A549 (cell line): ENCODE measurements around the gene MYO5C. TPM values are rescaled to one million over a fixed set of nuclear protein-coding genes. Genes with fewer than 3 reads are reported as not detected.

Experiments used
- ATAC-seq, 2 experiments: fragments of 200-7000 bp in 1 of 2; fragments of >200 bp in 1 of 2; cut with Nextera tagmentation in 1 of 2; cut with Tn5 transposase in 1 of 2; 3 replicates each; pipeline versions ENCODE4 v1.8.0 to v1.9.1; 2018 to 2020; ENCODE audit warnings: mild to moderate bottlenecking in 1 of 2, moderate library complexity in 1 of 2
- CTCF ChIA-PET: fragments of 300-600 bp; sonication (Branson Sonifier 250); formaldehyde crosslinking; extraction: SDS; loops from one replicate; lab custom pipeline; 2021; ENCODE audit warnings: antibody characterized with exemption, inconsistent platforms; lab: Yijun Ruan, JAX
- POLR2A ChIA-PET: fragments of 350-600 bp; formaldehyde crosslinking; extraction: SDS; loops from one replicate; lab custom pipeline; 2021; ENCODE audit warnings: antibody characterized with exemption, inconsistent platforms; lab: Yijun Ruan, JAX
- DNase-seq, 2 experiments: peaks; one replicate each; pipeline versions ENCODE4 v3.0.0 to v3.0.0-alpha.2; 2011 to 2016; ENCODE audit warnings: low read depth in 1 of 2, low spot score in 1 of 2
- FAIRE-seq: peaks from 2 replicates; lab custom pipeline; 2011; peaks lifted over from hg19 to GRCh38; lab: Jason Lieb, UNC
- H3K27ac ChIP-seq, 2 experiments: fragments of >200 bp; sonication (Bioruptor Twin); formaldehyde crosslinking; 3 replicates each; pipeline ENCODE4 v1.5.1; 2016 to 2017
- H3K4me1 ChIP-seq: fragments of >200 bp; sonication (Bioruptor Twin); formaldehyde crosslinking; 3 replicates; pipeline ENCODE4 v1.6.1; 2016
- H3K4me2 ChIP-seq: fragments of >200 bp; sonication (Bioruptor Twin); formaldehyde crosslinking; 3 replicates; pipeline ENCODE4 v1.6.1; 2016
- H3K4me3 ChIP-seq: fragments of >200 bp; sonication (Bioruptor Twin); formaldehyde crosslinking; 3 replicates; pipeline ENCODE4 v1.5.1; 2016
- H3K9me3 ChIP-seq: fragments of >200 bp; sonication (Bioruptor Twin); formaldehyde crosslinking; 3 replicates; pipeline ENCODE4 v1.6.1; 2016
- CBX8 ChIP-seq: fragments of 200-600 bp; sonication (generic); IDR thresholded peaks from 2 replicates; pipeline ENCODE4 v1.6.1; 2016
- ESRRA ChIP-seq: fragments of 150-350 bp; IDR thresholded peaks from 2 replicates; pipeline ENCODE4 v1.6.1; 2014; ENCODE audit warnings: mild to moderate bottlenecking, low read length, borderline replicate concordance
- FOSB ChIP-seq: fragments of 250-450 bp; sonication (Bioruptor Pico); IDR thresholded peaks from 2 replicates; pipeline ENCODE4 v1.5.0; 2020; ENCODE audit warnings: mild to moderate bottlenecking, moderate library complexity
- FOXS1 ChIP-seq: fragments of 250-450 bp; sonication (Bioruptor Pico); IDR thresholded peaks from 2 replicates; pipeline ENCODE4 v1.5.0; 2020; ENCODE audit warnings: mild to moderate bottlenecking, moderate library complexity
- GATA3 ChIP-seq: IDR thresholded peaks from 2 replicates; pipeline ENCODE4 v1.6.1; 2012; ENCODE audit warnings: borderline replicate concordance
- HDAC2 ChIP-seq: fragments of 200-600 bp; sonication (generic); IDR thresholded peaks from 2 replicates; pipeline ENCODE4 v1.6.1; 2016
- HOXA7 ChIP-seq: fragments of 250-450 bp; sonication (Bioruptor Pico); IDR thresholded peaks from 2 replicates; pipeline ENCODE4 v1.5.0; 2020; ENCODE audit warnings: mild to moderate bottlenecking, moderate library complexity
- KDM1A ChIP-seq: fragments of 200-600 bp; sonication (generic); IDR thresholded peaks from 2 replicates; pipeline ENCODE4 v1.6.1; 2016; ENCODE audit warnings: low read depth, mild to moderate bottlenecking
- KDM5A ChIP-seq: fragments of 200-600 bp; sonication (generic); IDR thresholded peaks from 2 replicates; pipeline ENCODE4 v1.6.1; 2016; ENCODE audit warnings: antibody characterized with exemption, mild to moderate bottlenecking
- NPAS2 ChIP-seq: fragments of 250-450 bp; sonication (Bioruptor Pico); IDR thresholded peaks from 2 replicates; pipeline ENCODE4 v1.8.0; 2022; ENCODE audit warnings: mild to moderate bottlenecking, moderate library complexity, borderline replicate concordance
- NR3C1 ChIP-seq: fragments of >200 bp; sonication (Bioruptor Twin); formaldehyde crosslinking; IDR thresholded peaks from 3 replicates; pipeline ENCODE4 v1.6.1; 2017
- RAD21 ChIP-seq, 2 experiments: fragments of >200 bp in 1 of 2; sonication (Bioruptor Twin) in 1 of 2; formaldehyde crosslinking in 1 of 2; IDR thresholded peaks in 1 of 2; conservative IDR thresholded peaks in 1 of 2; 2 replicates in 1 of 2; 3 replicates in 1 of 2; pipeline ENCODE4 v1.6.1; 2012 to 2018; ENCODE audit warnings: inconsistent platforms in 1 of 2
- SMC3 ChIP-seq: fragments of >200 bp; sonication (Bioruptor Twin); formaldehyde crosslinking; IDR thresholded peaks from 3 replicates; pipeline ENCODE4 v1.6.1; 2018; ENCODE audit warnings: inconsistent platforms
- TFCP2L1 ChIP-seq: fragments of 250-450 bp; sonication (Bioruptor Pico); IDR thresholded peaks from 2 replicates; pipeline ENCODE4 v1.5.0; 2021; ENCODE audit warnings: mild to moderate bottlenecking
- TP53 ChIP-seq: fragments of 250-450 bp; sonication (Bioruptor Pico); IDR thresholded peaks from 2 replicates; pipeline ENCODE4 v1.5.0; 2021; ENCODE audit warnings: mild to moderate bottlenecking, moderate library complexity
- ZC3H11A ChIP-seq: fragments of 450-650 bp; IDR thresholded peaks from 2 replicates; pipeline ENCODE4 v1.6.1; 2014; ENCODE audit warnings: antibody characterized with exemption, mild to moderate bottlenecking
- ZNF302 ChIP-seq: fragments of 250-450 bp; sonication (Bioruptor Pico); IDR thresholded peaks from 2 replicates; pipeline ENCODE4 v1.9.0; 2021; ENCODE audit warnings: inconsistent platforms, mild to moderate bottlenecking, moderate library complexity
- WGBS: methylation state at CpG from one replicate; pipeline ENCODE4 v1.1.6; 2017; ENCODE audit errors: missing lambda C conversion rate; 5-methylcytosine and 5-hydroxymethylcytosine counted together
- polyA plus RNA-seq, 4 experiments: library from polyadenylated mRNA; depleted of rRNA in 3 of 4; stranded (reverse); fragments of >200 nt; fragmentation: RNase III in 1 of 4; extraction: RNeasy Plus Mini Kit Qiagen cat#74134 plus additional on column Dnase treatment in 1 of 4; gene quantifications; 2 replicates in 3 of 4; 3 replicates in 1 of 4; pipeline ENCODE4 v1.2.3, GENCODE V29; 2011 to 2017
- TF ChIP-seq, protein P1 (sequence below): fragments of 150-350 bp; IDR thresholded peaks from 2 replicates; pipeline ENCODE4 v1.6.1; 2014; ENCODE audit warnings: low read depth, mild to moderate bottlenecking, low read length
- TF ChIP-seq, protein P2 (sequence below): fragments of 250-450 bp; sonication (Bioruptor Pico); IDR thresholded peaks from 2 replicates; pipeline ENCODE4 v1.5.0; 2021; ENCODE audit warnings: mild to moderate bottlenecking, moderate library complexity, borderline replicate concordance
- TF ChIP-seq, protein P3 (sequence below): fragments of 450-650 bp; IDR thresholded peaks from 2 replicates; pipeline ENCODE4 v1.6.1; 2014; ENCODE audit warnings: antibody characterized with exemption
- TF ChIP-seq, protein P4 (sequence below): fragments of >200 bp; sonication (Bioruptor Twin); formaldehyde crosslinking; IDR thresholded peaks from 2 replicates; pipeline ENCODE4 v1.6.1; 2016
- TF ChIP-seq, protein P5 (sequence below): fragments of 250-450 bp; sonication (Bioruptor Pico); IDR thresholded peaks from 2 replicates; pipeline ENCODE4 v1.5.0; 2020; ENCODE audit warnings: low read depth, mild to moderate bottlenecking, moderate library complexity
- TF ChIP-seq, protein P6 (sequence below): fragments of >200 bp; sonication (Bioruptor Twin); formaldehyde crosslinking; IDR thresholded peaks from 3 replicates; pipeline ENCODE4 v1.5.1; 2016
- TF ChIP-seq, protein P7 (sequence below): fragments of >200 bp; sonication (Bioruptor Twin); formaldehyde crosslinking; IDR thresholded peaks from 3 replicates; pipeline ENCODE4 v1.6.1; 2016

MYO5C gene
- polyA plus RNA-seq, 2 of the 4 experiments (the other 2 are of a cell fraction) = 6.2 to 27.6 TPM

DNA sequence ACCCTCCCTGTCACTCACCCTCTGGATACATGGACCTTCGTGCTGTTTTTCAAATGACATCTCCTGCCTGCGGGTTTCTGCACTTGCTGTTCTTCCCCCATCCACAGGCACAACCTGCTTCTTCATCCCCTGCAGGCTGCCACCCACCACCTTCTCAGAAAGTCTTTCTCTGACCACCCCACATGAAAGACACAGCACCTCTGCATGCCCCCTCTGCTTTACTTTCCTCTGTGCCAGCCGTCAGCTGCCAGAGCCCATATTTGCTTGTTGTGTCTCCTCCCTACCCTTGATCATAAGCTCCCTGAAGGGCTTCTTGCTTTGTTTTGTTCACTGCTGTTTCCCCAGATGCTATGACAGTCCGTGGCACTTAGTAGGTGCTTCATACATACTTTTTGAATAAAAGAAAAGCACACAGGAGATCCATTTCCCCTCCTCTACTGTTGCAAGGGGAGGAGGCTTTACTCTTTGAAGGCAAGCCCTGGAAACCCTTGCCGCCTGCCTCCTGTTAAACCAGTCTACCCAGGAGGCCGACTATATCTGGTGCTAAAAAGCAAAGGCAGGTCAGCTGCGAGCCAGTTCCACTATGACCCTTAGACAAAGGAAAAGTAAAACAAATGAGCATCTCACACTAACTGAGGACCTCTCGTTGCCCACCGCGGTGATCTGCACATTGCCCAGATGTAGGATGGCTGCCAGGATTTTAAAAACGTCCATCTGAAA lies 31.9 kb downstream of the MYO5C start:
- H3K4me2 ChIP-seq = no peak overlapping the region
- FAIRE-seq (no peak), ATAC-seq (no peak), DNase-seq (no peak)
- H3K4me1 ChIP-seq = peaks cover 16% of the 10 kb centered on the region
- H3K4me3 ChIP-seq = no peak overlapping the region
- no peak overlapping the region for H3K27ac ChIP-seq
- TF ChIP-seq HOXA7 (no peak), FOXS1 (no peak), KDM5A (no peak), HDAC2 (no peak), CBX8 (no peak)
- TF ChIP-seq, protein P1, sequence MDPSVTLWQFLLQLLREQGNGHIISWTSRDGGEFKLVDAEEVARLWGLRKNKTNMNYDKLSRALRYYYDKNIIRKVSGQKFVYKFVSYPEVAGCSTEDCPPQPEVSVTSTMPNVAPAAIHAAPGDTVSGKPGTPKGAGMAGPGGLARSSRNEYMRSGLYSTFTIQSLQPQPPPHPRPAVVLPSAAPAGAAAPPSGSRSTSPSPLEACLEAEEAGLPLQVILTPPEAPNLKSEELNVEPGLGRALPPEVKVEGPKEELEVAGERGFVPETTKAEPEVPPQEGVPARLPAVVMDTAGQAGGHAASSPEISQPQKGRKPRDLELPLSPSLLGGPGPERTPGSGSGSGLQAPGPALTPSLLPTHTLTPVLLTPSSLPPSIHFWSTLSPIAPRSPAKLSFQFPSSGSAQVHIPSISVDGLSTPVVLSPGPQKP = no peak
- TF ChIP-seq, protein P2, sequence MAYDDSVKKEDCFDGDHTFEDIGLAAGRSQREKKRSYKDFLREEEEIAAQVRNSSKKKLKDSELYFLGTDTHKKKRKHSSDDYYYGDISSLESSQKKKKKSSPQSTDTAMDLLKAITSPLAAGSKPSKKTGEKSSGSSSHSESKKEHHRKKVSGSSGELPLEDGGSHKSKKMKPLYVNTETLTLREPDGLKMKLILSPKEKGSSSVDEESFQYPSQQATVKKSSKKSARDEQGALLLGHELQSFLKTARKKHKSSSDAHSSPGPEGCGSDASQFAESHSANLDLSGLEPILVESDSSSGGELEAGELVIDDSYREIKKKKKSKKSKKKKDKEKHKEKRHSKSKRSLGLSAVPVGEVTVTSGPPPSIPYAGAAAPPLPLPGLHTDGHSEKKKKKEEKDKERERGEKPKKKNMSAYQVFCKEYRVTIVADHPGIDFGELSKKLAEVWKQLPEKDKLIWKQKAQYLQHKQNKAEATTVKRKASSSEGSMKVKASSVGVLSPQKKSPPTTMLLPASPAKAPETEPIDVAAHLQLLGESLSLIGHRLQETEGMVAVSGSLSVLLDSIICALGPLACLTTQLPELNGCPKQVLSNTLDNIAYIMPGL (CRISPR knock-in tag) = no peak
- ChIA-PET CTCF (interaction anchor here (0.6 to 9.5 kb wide), 3 partner anchors 7 to 91 kb away, joined by 3 to 112 read pairs (median 5); no protein-coding TSS in a partner anchor), POLR2A (no interaction called here)
- H3K9me3 ChIP-seq = no peaks in the 10 kb centered on the region
- 83% methylated on average over 11 of the region's 11 CpGs for WGBS

DNA sequence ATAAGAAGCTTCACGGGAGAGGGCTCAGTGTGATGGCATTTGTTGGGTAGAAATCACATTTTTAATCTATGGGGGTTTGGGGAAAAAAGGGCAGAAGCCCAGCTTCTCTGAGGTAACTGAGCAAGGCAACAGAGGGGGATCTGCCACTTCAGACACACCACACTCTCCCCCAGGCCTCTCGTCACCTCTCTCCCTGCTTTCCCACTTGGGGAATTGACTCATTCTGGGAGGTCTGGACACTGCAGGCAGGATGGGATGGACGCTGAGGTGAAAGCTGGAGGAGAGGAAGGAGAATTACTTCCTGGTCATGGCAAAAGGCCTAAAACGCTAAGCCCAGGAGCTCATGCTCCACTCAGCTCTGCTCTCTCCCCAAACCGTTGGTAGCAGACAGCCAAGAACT lies 33.2 kb downstream of the MYO5C start:
- H3K27ac ChIP-seq = peak overlapping the region in 1 of 2 experiments; percentile 67; a peak in 3 of 6 replicates
- peak overlapping the region; percentile 26 for H3K4me2 ChIP-seq
- H3K4me1 ChIP-seq = peaks cover 16% of the 10 kb centered on the region
- 76% methylated on average over 5 of the region's 5 CpGs for WGBS
- no peak for ATAC-seq
- ChIA-PET POLR2A (interaction anchor here (1.6 kb wide), 1 partner anchor 26 kb away, joined by 5 read pairs; no protein-coding TSS in a partner anchor), CTCF (interaction anchor here (0.6 to 11.1 kb wide), 7 partner anchors 8 to 470 kb away, joined by 3 to 180 read pairs (median 4); partner anchors contain the start of gene MYO5C)
- FAIRE-seq = no peak
- no peak for DNase-seq
- H3K4me3 ChIP-seq = no peak overlapping the region
- TF ChIP-seq FOSB = no peak
- TF ChIP-seq, protein P3, sequence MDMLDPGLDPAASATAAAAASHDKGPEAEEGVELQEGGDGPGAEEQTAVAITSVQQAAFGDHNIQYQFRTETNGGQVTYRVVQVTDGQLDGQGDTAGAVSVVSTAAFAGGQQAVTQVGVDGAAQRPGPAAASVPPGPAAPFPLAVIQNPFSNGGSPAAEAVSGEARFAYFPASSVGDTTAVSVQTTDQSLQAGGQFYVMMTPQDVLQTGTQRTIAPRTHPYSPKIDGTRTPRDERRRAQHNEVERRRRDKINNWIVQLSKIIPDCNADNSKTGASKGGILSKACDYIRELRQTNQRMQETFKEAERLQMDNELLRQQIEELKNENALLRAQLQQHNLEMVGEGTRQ = no peak
- no peak for TF ChIP-seq SMC3
- TF ChIP-seq TP53 = no peak
- TF ChIP-seq, protein P4, sequence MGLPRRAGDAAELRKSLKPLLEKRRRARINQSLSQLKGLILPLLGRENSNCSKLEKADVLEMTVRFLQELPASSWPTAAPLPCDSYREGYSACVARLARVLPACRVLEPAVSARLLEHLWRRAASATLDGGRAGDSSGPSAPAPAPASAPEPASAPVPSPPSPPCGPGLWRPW = no peak
- no peak for TF ChIP-seq ZC3H11A
- TF ChIP-seq NPAS2 (CRISPR knock-in tag) = no peak
- no peak for TF ChIP-seq GATA3
- TF ChIP-seq, protein P5, sequence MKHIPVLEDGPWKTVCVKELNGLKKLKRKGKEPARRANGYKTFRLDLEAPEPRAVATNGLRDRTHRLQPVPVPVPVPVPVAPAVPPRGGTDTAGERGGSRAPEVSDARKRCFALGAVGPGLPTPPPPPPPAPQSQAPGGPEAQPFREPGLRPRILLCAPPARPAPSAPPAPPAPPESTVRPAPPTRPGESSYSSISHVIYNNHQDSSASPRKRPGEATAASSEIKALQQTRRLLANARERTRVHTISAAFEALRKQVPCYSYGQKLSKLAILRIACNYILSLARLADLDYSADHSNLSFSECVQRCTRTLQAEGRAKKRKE (CRISPR knock-in tag) = no peak
- no peak for TF ChIP-seq KDM1A
- TF ChIP-seq TFCP2L1 (CRISPR knock-in tag) = no peak
- TF ChIP-seq NR3C1 = no peak
- TF ChIP-seq ZNF302 (CRISPR knock-in tag) = no peak
- TF ChIP-seq, protein P6, sequence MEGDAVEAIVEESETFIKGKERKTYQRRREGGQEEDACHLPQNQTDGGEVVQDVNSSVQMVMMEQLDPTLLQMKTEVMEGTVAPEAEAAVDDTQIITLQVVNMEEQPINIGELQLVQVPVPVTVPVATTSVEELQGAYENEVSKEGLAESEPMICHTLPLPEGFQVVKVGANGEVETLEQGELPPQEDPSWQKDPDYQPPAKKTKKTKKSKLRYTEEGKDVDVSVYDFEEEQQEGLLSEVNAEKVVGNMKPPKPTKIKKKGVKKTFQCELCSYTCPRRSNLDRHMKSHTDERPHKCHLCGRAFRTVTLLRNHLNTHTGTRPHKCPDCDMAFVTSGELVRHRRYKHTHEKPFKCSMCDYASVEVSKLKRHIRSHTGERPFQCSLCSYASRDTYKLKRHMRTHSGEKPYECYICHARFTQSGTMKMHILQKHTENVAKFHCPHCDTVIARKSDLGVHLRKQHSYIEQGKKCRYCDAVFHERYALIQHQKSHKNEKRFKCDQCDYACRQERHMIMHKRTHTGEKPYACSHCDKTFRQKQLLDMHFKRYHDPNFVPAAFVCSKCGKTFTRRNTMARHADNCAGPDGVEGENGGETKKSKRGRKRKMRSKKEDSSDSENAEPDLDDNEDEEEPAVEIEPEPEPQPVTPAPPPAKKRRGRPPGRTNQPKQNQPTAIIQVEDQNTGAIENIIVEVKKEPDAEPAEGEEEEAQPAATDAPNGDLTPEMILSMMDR = no peak
- no peak for TF ChIP-seq RAD21 (conservative IDR thresholded peaks at IDR 0.05 in 1 of 2, IDR thresholded peaks at IDR 0.05 in 1 of 2)
- TF ChIP-seq, protein P7, sequence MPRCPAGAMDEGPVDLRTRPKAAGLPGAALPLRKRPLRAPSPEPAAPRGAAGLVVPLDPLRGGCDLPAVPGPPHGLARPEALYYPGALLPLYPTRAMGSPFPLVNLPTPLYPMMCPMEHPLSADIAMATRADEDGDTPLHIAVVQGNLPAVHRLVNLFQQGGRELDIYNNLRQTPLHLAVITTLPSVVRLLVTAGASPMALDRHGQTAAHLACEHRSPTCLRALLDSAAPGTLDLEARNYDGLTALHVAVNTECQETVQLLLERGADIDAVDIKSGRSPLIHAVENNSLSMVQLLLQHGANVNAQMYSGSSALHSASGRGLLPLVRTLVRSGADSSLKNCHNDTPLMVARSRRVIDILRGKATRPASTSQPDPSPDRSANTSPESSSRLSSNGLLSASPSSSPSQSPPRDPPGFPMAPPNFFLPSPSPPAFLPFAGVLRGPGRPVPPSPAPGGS = no peak
- TF ChIP-seq ESRRA = no peak
- no peaks in the 10 kb centered on the region for H3K9me3 ChIP-seq
